ENCODE measurements around the gene GTSE1. TPM values are rescaled to one million over a fixed set of nuclear protein-coding genes. Genes with fewer than 3 reads are reported as not detected.

The GTSE1 gene, protein sequence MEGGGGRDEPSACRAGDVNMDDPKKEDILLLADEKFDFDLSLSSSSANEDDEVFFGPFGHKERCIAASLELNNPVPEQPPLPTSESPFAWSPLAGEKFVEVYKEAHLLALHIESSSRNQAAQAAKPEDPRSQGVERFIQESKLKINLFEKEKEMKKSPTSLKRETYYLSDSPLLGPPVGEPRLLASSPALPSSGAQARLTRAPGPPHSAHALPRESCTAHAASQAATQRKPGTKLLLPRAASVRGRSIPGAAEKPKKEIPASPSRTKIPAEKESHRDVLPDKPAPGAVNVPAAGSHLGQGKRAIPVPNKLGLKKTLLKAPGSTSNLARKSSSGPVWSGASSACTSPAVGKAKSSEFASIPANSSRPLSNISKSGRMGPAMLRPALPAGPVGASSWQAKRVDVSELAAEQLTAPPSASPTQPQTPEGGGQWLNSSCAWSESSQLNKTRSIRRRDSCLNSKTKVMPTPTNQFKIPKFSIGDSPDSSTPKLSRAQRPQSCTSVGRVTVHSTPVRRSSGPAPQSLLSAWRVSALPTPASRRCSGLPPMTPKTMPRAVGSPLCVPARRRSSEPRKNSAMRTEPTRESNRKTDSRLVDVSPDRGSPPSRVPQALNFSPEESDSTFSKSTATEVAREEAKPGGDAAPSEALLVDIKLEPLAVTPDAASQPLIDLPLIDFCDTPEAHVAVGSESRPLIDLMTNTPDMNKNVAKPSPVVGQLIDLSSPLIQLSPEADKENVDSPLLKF
- 20.2 and 23.5 TPM in 2 replicates for total RNA-seq

DNA sequence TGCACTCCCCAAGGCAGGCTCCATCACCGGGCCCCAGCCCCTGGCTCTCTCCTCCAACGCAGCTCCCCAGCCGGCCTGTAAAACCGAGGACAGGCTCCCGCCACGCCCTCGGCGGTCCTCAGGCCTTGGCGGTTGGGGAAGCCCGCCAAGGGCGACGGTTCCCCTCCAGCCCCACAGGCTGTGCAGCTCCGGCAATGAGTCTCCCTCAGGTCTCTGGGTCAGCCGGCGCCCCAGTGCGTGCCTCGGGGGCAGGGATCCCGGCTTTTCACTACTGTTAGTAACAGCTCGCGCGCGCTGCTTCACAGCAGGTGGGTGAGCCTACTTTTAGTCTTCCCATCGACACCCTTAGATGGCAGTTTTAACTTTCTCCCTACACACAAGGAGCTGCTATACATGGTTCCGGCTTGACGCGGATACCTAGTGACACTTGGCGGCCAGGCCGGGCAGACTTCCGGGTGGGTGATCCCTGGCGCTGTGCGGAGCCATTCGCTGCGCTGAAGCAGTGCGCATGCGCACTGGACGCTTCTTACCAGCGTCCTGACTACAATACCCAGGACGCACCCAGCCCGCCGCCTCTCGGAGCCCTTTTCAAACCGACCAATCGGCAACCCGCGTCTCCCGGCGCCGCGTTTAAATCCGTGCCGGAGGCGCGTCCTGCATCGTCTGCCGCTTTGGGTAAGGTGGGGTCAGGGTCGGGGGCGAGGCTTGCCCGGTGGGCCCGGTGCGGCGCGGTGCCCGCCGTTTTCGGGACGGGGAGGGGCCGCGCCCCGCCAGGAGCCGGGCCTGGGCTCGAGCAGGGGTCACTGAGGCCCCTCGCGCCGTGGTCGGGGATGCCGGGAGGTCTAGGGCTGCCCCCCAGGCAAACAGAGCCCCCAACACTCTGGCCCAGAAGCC is at the start of gene GTSE1:
Gene GTSE1 (plus strand): TSS at position 614 of the 894 bp plus-strand sequence. CDS start 531 bp downstream, outside the sequence.

DNA sequence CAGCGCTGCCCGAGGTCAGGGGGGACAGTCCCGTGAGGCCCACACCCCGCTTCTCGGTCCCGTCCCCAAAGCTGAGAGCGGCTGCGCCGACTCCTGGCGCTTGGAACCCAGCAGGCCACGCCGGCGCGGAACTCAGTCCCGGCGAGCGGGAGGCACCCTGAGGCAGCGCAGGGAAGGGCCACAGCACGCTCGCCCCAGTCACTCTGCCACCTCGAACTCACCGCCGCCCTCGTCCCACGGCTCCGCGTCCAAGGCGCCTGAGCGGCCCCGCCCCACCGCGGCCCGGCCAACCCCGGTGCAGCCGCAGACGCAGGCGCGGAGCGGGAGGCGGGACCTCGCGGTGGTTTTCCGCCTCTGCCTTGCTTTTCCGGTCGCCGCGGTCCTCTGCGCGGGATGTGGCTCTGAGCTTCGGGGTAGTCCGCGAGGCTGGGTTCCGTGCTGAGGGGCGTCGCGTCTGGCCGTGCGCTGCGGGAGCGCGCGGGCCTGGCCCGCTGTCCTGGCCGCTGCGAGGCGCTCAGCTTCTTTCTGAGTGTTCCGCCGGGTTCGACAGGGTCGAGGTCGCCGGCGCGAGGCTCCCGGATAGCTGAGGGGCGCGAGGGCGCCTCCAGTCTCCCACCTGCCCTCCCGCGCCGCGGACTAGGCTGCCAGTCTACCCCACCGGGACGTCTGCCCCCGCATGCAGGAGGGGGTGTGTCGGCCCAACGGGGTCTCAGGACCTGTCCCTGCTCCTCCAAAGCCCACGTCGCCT is 46.5 kb upstream of the GTSE1 start, which contains the start of gene CDPF1:
Gene CDPF1 (minus strand): TSS at position 259 of the 748 bp plus-strand sequence. CDS start 2,009 bp downstream, outside the sequence.

DNA sequence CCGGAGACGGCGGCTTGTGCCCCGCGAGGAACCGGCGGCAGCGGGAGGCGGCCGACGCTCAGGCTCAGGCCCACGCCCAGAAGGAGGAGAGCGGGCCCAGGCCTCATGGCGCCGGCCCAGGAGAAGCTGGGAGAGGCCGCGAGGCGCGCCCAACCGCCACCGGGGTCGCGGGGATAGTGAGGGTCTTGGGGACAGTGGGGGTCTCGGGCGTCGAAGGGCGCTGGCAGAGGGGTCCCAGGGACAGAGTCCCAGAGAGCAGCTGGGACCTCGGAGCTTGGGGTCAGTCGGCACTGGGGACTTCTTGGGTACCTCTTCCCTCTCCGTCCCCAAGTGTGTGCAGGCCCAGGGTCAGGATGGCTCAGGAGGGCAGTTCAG is 33.5 kb upstream of the GTSE1 start, which contains the start of gene PKDREJ:
Gene PKDREJ (minus strand): TSS at position 128 of the 375 bp plus-strand sequence. CDS start 21 bp downstream, at position 107.

DNA sequence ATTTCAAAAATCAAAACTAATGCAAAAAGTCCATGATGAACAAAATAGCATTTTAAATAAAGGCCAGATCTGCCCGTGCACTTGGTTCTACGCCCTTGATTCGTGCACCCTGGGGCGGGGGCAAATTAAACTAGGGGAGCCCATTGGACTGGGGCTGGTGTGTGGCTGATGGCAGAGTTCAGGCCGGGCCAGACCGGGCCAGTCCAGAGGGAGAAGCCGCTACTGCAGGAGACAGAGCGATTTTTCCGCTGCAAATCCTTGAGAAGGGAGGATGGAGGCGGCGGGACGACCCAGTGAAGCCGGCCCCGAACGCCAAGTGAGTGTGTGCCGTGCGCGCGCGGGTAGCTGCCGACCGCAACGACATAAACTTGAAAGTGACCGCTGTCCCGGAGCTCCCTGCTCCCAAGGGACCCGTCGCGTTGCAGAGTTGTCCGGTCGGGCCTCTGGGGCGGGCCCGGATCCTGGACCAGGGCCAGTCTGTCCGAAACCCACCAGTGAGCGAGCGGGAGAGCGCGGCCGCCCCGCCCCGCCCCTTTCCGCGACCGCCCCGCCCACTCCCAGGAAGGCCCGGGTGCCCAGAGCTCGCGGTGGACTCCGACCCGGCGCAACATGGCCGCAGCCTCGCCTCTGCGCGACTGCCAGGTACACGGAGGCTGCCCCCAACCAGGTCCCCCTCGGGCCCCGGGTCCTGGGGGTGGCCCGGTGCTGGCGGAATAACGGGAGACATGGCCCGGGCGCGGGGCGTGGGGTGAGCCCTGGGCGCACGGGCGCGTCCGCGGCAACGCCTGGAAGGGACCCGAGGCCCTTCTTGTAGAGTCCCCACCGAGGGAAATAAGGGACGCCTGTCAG is 29.0 kb upstream of the GTSE1 start, which contains the start of gene TTC38:
Gene TTC38 (plus strand): TSS at position 578 of the 849 bp plus-strand sequence. CDS start 32 bp downstream, at position 610.

DNA sequence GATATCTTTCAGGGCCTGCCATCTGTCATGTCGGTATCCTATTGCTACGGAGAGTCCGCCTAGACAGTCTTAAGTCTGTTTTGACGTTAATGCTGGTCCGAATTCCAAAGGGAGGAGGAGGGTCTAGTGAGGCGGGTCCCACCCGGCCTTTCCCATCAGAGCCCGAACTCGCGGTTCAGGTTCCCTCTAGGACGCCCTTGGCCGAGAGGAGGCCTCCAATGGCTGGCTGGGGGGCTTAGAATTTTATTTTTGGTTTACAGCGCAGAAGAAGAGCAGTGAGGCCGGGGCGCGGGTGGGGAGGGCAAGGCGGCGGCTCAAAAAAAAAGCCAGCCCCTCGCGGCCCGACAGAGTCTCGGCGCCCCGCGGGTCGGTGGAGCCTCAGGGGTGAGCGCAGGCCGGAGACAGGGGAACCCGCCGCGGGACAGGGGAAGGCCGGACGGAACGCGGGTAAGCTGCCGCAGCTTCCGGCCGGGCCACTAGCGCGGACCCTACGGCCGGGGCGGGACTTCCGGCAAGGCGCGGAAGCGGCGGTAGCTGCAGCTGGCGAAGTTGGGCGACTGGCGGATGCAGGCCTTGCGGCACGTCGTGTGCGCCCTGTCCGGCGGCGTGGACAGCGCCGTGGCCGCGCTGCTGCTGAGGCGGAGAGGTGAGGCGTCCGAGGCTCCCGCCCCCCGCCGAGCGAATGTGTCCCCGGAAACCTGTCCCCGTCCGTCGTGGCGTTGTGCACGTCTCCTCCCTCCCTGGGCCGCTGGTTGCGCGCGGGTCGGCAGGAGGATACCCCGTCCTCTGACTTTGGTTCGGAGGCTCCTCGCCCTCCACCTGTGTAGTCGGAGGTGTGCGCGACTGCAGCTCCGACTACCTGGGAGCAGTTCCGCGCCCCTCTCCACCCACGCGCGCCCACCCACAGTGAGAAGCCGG is 38.8 kb downstream of the GTSE1 start, which contains the start of gene TRMU:
Gene TRMU (plus strand): TSS at position 514 of the 918 bp plus-strand sequence. CDS start 51 bp downstream, at position 565.

Other genes starting within 250 kb of the GTSE1 start
- 5.9 and 8.4 TPM in 2 replicates for gene PPARA, start 146.3 kb upstream of the GTSE1 start, total RNA-seq
- 14.6 and 15.6 TPM in 2 replicates for gene CDPF1, start 46.6 kb upstream of the GTSE1 start, total RNA-seq
- under 0.01 TPM in 1 of 2 replicates, not detected in the other for gene PKDREJ, start 33.5 kb upstream of the GTSE1 start, total RNA-seq
- gene TTC38, start 28.9 kb upstream of the GTSE1 start, total RNA-seq: 28.9 and 35.5 TPM in 2 replicates
- 26.5 and 26.7 TPM in 2 replicates for gene TRMU, start 38.8 kb downstream of the GTSE1 start, total RNA-seq
- 0.15 and 0.34 TPM in 2 replicates for gene CELSR1, start 240.8 kb downstream of the GTSE1 start, total RNA-seq